Heart left ventricle (tissue), 13 donors: ENCODE measurements around the gene NAALADL2.

Source experiments
- POLR2A ChIP-seq, 2 donors: fragments of 450-650 bp; IDR thresholded peaks; one replicate each; pipeline ENCODE4 v1.6.1; 2017; ENCODE audit warnings: antibody characterized with exemption in 2 of 2, mild to moderate bottlenecking in 2 of 2, moderate library complexity in 2 of 2
- TF ChIP-seq, protein P1 (sequence below), 12 donors: fragments of 200-600 bp; sonication (generic) in 4 of 12; IDR thresholded peaks; one replicate each; pipeline versions ENCODE4 v1.5.0 to v1.8.0; 2018 to 2022; ENCODE audit warnings: antibody characterized with exemption in 12 of 12, mild to moderate bottlenecking in 5 of 12
- donor health status: ischemic (EF 13 %, LVEDD 7.1; RV severe dilation, severe dysfunction).
- donor health status: DM: no; HTN: yes; CAD: no.
- donor health status: DM: no; HTN: no; CAD: no.
- donor health status: ischemic (EF 25% LVEDD 6.9; RV normal size, moderate dysfunction).
- donor health status: ischemic (EF 25% LVEDD 5.7; RV mildly dilated, moderate dysfunction).
- donor health status: ischemic (EF 35%, LVEDD 5.7; RV mildly dilated, moderate dysfunction).
- donor health status: nonischemic (EF 11% LVEDD 7.7; RV severe dilation, severe dysfunction).
- donor health status: DM: yes; HTN: yes; CAD: no.
- donor health status: PGD.
- donor health status: ischemic (EF 29% LVEDD 5.4; RV normal size, mild dysfunction).
- donor health status: nonischemic (EF 23%, LVEDD 6.1; RV moderate dilation, normal function).

DNA sequence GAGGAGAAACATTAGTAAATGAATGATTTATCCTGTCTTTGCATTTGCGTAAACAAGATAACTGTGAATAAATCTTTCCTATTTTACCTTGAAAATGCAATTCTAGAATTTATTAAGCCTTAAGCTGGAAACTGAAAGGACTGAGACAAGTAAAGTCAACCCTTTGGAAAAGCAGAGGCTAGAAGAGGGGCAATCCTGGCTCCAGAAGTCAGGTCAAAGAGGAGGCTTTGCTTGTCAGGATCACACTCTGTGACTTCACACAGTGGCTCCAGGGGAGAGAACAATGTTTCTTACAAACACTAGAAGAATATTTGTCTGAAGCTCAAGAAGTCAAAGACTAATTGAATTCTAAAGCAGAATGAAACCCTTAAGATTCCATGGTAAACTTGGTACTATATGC is 530.4 kb downstream of the NAALADL2 start:
- TF ChIP-seq, protein P1, sequence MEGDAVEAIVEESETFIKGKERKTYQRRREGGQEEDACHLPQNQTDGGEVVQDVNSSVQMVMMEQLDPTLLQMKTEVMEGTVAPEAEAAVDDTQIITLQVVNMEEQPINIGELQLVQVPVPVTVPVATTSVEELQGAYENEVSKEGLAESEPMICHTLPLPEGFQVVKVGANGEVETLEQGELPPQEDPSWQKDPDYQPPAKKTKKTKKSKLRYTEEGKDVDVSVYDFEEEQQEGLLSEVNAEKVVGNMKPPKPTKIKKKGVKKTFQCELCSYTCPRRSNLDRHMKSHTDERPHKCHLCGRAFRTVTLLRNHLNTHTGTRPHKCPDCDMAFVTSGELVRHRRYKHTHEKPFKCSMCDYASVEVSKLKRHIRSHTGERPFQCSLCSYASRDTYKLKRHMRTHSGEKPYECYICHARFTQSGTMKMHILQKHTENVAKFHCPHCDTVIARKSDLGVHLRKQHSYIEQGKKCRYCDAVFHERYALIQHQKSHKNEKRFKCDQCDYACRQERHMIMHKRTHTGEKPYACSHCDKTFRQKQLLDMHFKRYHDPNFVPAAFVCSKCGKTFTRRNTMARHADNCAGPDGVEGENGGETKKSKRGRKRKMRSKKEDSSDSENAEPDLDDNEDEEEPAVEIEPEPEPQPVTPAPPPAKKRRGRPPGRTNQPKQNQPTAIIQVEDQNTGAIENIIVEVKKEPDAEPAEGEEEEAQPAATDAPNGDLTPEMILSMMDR (IDR thresholded peaks at IDR 0.05): no peak
- TF ChIP-seq POLR2A (IDR thresholded peaks at IDR 0.05): no peak
